GM21526 (cell line): ENCODE measurements around the gene ONECUT3.

Experiments used
- ATAC-seq: cut with Tn5 transposase; IDR thresholded peaks from one replicate; pipeline ENCODE4 v1.9.1; 2021; ENCODE audit warnings: moderate library complexity; ENCODE audit not compliant: unreplicated experiment, low FRiP score

The ONECUT3 gene

GRCh38 chr19:1736927-1737326, 16.4 kb upstream of the ONECUT3 start:
- ATAC-seq = no peak

GRCh38 chr19:1739960-1740629, 13.2 kb upstream of the ONECUT3 start:
- ATAC-seq = no peak

- ATAC-seq = no peak
These were observed 10.2 kb upstream of the ONECUT3 start for GRCh38 chr19:1742989-1743696.

DNA sequence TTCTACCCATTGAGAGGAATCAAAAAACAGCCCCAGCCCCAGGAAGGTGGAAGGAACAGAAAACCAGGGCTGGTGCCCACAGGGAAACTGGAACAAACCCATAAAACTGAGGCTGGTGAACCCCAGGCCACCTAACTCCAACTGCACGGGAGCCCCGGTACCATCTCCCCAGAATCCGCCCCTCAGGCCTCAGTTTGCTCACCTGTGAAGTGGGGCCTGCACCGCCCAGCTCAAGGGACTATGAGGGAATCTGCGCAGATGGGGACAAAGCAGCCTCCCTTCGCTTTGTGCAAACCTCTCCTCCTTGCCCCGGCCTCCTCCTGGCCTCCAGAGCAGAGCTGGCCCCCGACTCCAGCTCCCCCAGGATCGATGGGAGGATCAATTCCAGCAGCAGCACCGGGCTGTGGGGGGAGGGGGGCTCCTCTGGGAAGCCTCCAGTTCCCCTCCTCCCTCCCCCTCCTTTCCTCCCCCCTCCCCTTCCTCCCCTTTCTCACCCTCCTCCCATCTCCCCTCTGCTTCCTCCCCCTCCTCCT, 9.1 kb upstream of the ONECUT3 start:
- no peak for ATAC-seq

DNA sequence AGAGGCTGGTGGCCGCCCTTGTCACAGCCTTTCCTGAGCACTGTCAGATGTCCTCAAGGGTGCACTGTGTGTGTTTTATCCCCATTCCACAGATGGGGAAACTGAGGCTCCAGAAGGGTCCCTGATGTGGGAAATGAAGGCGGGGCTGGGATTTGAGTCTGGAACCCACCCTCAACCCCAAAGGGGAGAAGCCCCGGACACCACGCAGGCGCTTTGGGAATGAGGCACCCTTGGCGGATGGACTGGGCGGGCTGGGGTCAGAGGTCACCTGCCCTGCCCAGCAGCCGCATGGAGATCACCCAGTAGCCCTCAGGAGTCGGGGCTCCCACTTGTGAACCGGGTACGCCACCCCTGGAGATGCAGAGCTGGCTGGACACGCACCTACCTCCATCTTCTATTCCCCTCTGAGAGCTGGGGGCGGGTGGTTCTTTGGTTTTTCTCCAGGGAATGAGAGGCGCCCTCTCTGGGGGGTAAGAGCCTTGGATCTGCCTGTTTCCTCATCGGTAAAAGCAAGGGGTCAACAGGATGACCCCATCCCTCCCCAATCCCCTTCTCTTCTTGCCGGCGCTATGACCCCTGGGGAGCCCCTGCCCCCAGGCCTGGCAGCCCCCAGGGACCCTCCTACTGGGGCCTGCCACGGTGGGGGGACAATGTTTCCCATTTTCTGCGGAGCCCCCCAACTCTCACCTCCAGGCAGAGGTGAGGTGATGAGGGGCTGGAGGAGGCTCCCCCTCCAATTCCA, 8.3 kb upstream of the ONECUT3 start:
- no peak for ATAC-seq

DNA sequence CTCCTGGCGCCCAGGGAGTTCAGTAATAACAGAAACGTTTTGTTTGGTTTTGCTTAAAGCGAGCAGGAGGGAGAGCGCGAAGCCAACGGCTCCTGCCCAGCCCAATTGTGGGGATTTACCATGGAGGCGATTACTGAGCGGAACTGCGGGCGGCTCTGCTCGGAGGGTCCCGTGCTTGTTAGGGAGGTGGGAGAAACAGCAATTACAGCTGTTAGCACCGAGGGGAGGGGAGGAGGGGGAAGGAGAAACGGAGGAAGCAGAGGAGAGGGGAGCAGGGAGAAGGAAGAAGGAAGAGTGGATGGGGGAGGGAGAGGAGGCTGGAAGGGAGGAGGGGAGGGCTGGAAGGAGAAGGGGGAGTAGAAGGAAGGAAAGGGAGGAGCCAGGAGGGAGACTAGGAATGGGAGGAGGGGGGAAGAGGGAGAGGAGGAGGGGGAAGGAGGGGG, 7.7 kb upstream of the ONECUT3 start:
- ATAC-seq = no peak

GRCh38 chr19:1746401-1747284, 6.7 kb upstream of the ONECUT3 start:
- no peak for ATAC-seq

GRCh38 chr19:1747285-1748114, 5.8 kb upstream of the ONECUT3 start:
- ATAC-seq = no peak

GRCh38 chr19:1748115-1748872, 5.0 kb upstream of the ONECUT3 start:
- ATAC-seq = no peak

DNA sequence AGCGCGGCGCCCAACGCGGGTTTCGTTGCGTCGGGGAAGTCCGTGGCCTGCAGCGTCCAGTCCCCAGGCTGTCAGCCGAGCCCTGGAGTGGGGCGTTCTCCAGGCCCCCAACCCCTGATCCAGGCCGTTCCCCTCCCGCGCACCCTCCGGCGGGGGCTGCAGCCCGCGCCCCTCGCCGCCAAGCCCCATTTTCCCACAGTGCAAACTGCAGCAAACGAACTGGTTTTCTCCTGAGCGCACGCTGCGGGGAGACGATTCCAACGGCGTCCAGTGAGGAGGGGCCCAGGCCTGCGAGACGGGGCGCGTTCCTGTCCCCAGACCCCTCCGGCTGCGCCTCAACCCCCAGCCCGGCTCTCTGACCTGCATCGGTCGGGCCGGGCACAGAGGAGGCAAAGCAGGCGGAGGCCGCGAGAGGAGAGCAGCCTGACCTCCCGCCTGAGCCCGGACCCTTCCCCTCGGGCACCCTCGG, 4.4 kb upstream of the ONECUT3 start:
- no peak for ATAC-seq

GRCh38 chr19:1749373-1750342, 3.6 kb upstream of the ONECUT3 start:
- ATAC-seq = no peak

GRCh38 chr19:1750343-1751021, 2.8 kb upstream of the ONECUT3 start:
- no peak for ATAC-seq

DNA sequence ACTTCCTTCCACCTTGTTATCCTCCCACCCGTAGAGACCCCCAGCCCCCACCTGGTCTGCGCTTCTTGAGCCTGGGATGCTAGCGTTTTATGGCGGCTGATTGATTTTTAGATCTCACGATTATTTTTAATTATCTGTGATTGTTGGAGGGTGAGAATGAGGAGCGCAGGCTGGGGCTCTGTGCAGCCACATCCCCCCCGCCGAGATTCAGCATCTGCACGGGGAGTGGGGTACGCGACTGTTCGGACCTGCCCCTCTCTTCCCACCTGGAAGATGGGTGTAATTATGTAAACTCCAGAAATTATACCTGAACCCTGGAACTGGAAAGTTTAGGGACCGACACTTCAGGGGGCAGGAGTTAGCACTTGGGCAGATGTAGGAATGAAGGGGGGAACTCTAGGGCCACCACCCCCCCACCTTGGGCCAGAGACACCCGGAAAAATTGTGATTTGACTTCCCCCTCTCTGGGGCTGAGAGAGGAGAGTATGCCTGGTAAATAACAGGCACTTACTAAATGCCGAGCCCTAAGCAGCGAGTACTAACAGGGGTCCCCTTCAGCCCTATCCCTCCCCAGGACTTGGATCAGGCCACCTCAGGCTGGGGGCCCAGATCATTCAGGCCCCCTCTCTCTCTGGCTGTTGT, 1.8 kb upstream of the ONECUT3 start:
- ATAC-seq = no peak

- no peak for ATAC-seq
These were observed 1.1 kb upstream of the ONECUT3 start for GRCh38 chr19:1752009-1752756.

DNA sequence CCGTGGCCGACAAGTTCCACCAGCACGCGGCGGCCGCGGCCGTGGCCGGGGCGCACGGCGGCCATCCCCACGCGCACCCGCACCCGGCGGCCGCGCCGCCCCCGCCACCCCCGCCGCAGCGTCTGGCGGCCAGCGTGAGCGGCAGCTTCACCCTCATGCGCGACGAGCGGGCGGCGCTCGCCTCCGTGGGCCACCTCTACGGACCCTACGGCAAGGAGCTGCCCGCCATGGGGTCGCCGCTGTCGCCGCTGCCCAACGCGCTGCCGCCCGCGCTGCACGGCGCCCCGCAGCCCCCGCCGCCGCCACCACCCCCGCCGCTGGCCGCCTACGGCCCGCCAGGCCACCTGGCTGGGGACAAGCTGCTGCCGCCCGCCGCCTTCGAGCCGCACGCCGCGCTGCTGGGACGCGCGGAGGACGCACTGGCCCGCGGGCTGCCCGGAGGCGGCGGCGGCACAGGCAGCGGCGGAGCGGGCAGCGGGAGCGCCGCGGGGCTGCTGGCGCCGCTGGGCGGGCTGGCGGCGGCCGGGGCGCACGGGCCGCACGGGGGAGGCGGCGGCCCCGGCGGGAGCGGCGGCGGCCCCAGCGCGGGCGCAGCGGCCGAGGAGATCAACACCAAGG, 821 bp downstream of the ONECUT3 start:
- no peak for ATAC-seq
